ENCODE data around the gene RAD52.
A peak's percentile ranks its signal among the peaks of the same experiment; 100 is the strongest.

Gene RAD52

DNA sequence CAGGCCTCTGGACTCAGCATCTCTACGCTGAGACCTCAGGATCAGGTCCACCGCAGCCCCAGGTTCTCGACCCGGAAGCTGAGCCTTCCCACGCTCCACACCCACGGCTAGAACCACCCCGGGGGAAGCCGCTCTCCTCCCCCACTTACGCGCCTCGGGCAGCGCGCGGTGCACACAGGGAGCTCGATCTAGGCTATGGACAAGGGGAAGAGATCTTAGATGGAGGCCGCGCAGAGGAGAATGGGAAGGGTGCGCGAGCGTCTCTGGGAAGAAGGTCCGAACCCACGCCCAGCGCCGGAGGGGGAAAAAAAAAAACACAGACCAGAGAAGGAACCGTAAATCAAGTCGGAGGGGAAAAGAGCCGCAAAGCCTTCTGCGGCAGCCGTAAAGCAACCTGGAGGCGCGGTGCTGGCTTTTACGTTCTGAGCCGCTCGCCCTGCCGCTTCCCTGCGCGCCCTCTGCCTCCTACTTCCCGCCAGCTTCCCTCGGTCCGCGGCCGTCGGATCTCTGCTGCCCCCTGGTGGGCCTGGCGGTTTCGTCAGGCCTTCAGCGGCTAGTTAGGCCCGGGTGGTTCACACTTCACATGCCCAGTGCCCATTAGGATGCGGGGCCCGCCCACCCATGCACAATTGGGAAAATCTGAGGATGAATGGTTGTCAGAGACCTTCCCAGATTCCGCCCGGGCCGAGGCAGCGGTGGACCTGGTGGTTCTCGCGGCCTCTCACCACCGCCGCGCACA lies at the start of gene RAD52:
RAD52 (minus strand) TSS at position 242 of the 739 bp plus-strand sequence. CDS start 16,636 bp downstream, outside the sequence.
- peak; percentile 81 for DNase-seq (ENCODE audit: low spot score)

GRCh38 chr12:998020-998874 lies 48.8 kb upstream of the RAD52 start:
- DNase-seq (ENCODE audit: low spot score), result no peak

DNA sequence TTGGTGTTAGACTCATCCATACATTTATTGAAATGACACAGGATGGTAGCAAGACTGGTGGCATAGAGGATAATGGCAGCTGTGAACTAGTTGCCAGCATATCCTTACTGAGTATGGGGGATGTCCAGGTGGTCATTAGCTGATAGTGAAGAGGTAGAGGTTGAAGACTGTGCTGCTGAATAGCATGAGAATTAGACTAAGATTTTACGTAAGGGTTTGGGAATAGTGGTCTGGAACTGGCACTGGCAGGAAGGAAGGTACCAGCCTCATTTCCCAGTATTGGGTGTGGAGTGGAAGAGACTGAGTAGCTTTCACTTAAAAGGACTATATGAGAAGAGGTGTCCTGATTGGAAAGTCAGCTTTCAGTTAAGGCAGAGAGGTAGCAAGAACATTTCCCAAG lies 48.0 kb upstream of the RAD52 start:
- DNase-seq (ENCODE audit: low spot score), result no peak

DNA sequence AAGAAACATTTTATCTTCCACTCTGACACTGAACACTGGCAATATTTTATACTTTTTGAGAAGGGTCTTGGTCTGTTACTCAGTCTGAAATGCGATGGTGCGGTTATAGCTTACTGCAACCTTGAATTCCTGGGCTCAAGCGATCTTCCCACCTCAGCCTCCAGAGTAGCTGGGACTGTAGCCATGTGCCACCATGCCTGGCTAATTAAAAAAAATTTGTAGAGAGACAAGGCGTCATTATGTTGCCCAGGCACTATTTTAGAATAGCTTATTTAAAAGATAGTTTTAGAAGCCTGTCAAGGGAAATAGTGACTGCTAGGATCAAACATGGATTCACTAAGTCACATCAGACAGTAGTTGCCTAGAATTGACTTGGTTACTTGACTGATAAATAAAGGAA lies 47.4 kb upstream of the RAD52 start:
- DNase-seq (ENCODE audit: low spot score), result no peak

- no peak for DNase-seq (ENCODE audit: low spot score)
These were observed 43.2 kb upstream of the RAD52 start for GRCh38 chr12:992647-993046.

DNA sequence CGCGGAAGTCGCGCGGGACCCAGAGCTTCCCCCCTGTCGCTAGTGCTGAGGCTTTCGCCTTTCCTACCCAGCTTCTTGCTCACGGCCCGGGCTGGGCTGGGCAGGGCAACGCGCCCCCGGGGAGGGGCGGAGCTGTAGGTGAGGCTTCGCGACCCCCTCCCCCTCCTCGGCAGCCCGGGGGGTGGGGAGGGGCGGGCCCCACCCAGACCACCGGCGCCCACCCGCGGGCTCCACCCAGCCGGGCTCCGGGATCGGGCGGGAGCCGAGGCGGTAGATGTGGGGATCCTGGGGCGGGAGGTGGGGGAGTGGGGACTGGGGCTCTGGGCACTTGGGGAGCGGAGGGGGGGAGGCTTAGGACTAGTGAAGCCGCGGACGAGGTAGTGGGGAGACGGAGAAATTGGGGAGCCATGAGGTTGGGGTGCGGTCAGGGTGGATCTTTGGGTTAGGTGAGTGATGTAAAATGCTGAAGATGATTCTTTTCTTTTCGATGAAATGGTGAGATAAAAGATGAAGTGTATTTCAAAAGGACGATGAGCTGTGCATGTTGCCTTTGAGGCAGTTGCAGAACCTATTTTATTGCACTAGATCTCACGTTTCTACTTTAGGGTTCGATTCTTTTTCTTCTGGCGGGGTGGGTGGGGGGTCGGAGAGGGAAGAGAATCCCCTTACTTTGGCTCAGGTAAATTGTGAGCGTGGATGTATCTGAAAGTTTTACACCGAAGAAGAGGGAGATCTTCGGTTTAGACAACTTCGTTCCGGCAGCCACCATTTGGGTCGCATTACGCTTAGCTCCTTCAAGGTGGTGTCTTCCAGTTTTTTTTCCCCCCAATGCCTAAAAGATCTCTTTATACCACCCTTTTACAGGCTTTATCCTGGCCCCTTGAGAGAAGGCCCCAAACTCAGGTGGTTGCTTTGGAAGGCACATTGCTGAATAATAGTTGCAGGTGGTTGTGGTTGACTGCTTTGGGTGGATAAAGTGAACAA lies 42.1 kb upstream of the RAD52 start:
- DNase-seq (ENCODE audit: low spot score), result peak; percentile 84

- peak; percentile 82 for DNase-seq (ENCODE audit: low spot score)
These were observed 41.3 kb upstream of the RAD52 start, which contains the start of gene ERC1 for GRCh38 chr12:990661-991349. Gene ERC1 (plus strand): TSS chr12:991223. CDS start chr12:1027904, 36,681 bp downstream.

- peak; percentile 65 for DNase-seq (ENCODE audit: low spot score)
These were observed 40.5 kb upstream of the RAD52 start for GRCh38 chr12:989751-990660.

- DNase-seq (ENCODE audit: low spot score), result no peak
These were observed 39.6 kb upstream of the RAD52 start for GRCh38 chr12:989051-989450.

- no peak for DNase-seq (ENCODE audit: low spot score)
These were observed 39.2 kb upstream of the RAD52 start for GRCh38 chr12:988646-989045.

DNA sequence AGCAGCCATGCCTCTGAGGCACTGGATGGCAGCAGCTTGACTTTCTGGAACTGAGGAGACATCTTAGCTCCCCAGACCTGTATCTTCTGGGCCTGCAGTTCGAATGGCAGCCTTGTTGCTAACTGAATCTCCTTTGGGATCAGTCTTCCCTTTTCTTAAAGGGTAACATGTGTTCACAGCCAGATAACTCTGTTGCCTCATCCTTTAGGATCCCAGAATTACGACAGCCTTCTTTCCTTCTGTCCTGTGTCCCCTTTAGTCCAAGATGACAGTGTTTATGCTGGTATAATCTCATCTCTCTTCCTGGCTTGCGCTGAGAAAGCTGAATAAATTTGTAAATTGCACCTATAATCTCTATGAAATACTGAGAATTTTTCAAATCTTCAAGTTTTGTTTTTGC lies 32.5 kb upstream of the RAD52 start:
- DNase-seq (ENCODE audit: low spot score), result no peak

GRCh38 chr12:981176-981828 lies 31.8 kb upstream of the RAD52 start:
- DNase-seq (ENCODE audit: low spot score), result no peak

GRCh38 chr12:979349-979748 lies 29.9 kb upstream of the RAD52 start:
- no peak for DNase-seq (ENCODE audit: low spot score)

GRCh38 chr12:977156-977555 lies 27.7 kb upstream of the RAD52 start:
- no peak for DNase-seq (ENCODE audit: low spot score)

- no peak for DNase-seq (ENCODE audit: low spot score)
These were observed 27.1 kb upstream of the RAD52 start for GRCh38 chr12:976644-977043.

GRCh38 chr12:974271-974862 lies 24.9 kb upstream of the RAD52 start:
- no peak for DNase-seq (ENCODE audit: low spot score)

- DNase-seq (ENCODE audit: low spot score), result no peak
These were observed 22.5 kb upstream of the RAD52 start for GRCh38 chr12:971991-972390.

DNA sequence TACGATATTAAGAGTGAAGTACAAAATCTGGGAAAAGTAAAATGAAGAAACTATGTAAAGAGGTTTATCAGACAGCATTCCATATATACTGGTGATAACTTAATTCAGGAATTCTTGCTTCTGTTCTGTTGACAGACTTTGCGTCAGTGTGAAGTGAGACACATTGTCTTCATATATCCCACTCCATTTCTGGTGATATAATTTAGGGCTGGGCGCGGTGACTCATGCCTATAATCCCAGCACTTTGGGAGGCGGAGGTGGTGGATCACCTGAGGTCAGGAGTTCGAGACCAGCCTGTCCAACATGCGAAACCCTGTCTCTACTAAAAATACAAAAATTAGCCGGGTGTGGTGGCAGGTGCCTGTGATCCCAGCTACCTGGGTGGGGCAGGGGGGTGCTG lies 20.3 kb upstream of the RAD52 start:
- no peak for DNase-seq (ENCODE audit: low spot score)

GRCh38 chr12:968545-968944 lies 19.1 kb upstream of the RAD52 start:
- no peak for DNase-seq (ENCODE audit: low spot score)

Measured in HuH-7.5 (cell line).